ENCODE measurements around the gene PLGRKT.

GRCh38 chr9:5470122-5470521, 32.4 kb upstream of the PLGRKT start:
- TF ChIP-seq CTCF (conservative IDR thresholded peaks at IDR 0.05; ENCODE audit: low read length) (no peak), EZH2phosphoT487 (IDR thresholded peaks at IDR 0.05; ENCODE audit: borderline replicate concordance, low read depth, low read length) (no peak)
